ENCODE data around the gene VSIR. TPM values are rescaled to one million over a fixed set of nuclear protein-coding genes. Genes with fewer than 3 reads are reported as not detected.

Gene VSIR
- total and polyA plus RNA-seq, 4 donors, result 32.3 to 244 (median 84.5) TPM

- no peak overlapping the region for H3K27ac ChIP-seq (ENCODE audit: low read depth in 1 of 2, low read length in 1 of 2)
- H3K9ac ChIP-seq (ENCODE audit: insufficient read depth in 1 of 2, low read length in 2 of 2), result no peak overlapping the region
- peaks cover 0 to 8% (median 4%) of the 10 kb centered on the region in 5 donors for H3K4me1 ChIP-seq (ENCODE audit: control insufficient read depth in 5 of 5, insufficient read depth in 5 of 5, low read length in 5 of 5)
- TF ChIP-seq CTCF (IDR thresholded peaks at IDR 0.05; ENCODE audit: control extremely low read depth, extremely low read depth), result no peak
- H3K9me3 ChIP-seq (ENCODE audit: control insufficient read depth in 4 of 4, insufficient read depth in 3 of 4, low read length in 3 of 4), result no peaks in the 10 kb centered on the region
- H3K4me3 ChIP-seq, result no peak overlapping the region
- H3K27me3 ChIP-seq (ENCODE audit: control insufficient read depth in 3 of 3, insufficient read depth in 3 of 3, low read length in 2 of 3), result peaks cover 0 to 4% (median 0%) of the 10 kb centered on the region in 3 donors
- DNase-seq, result no peak
- H3K36me3 ChIP-seq (ENCODE audit: control insufficient read depth in 4 of 4, insufficient read depth in 4 of 4, low read length in 4 of 4), result no peaks in the 10 kb centered on the region
- no peak for ATAC-seq (ENCODE audit: insufficient read depth, low FRiP score)
- 72 to 88% methylated on average over 2 of the region's 2 CpGs for WGBS, 2 donors
Observed at GRCh38 chr10:71705582-71705981, 67.7 kb downstream of the VSIR start.

- Histone ChIP-seq H3K27ac (ENCODE audit: low read depth in 1 of 2, low read length in 1 of 2) (no peak overlapping the region), H3K4me3 (no peak overlapping the region), H3K9me3 (ENCODE audit: control insufficient read depth in 4 of 4, insufficient read depth in 3 of 4, low read length in 3 of 4) (no peaks in the 10 kb centered on the region), H3K36me3 (ENCODE audit: control insufficient read depth in 4 of 4, insufficient read depth in 4 of 4, low read length in 4 of 4) (no peaks in the 10 kb centered on the region), H3K4me1 (ENCODE audit: control insufficient read depth in 5 of 5, insufficient read depth in 5 of 5, low read length in 5 of 5) (peaks cover 0 to 11% (median 4%) of the 10 kb centered on the region in 5 donors), H3K27me3 (ENCODE audit: control insufficient read depth in 3 of 3, insufficient read depth in 3 of 3, low read length in 2 of 3) (peaks cover 0 to 4% (median 0%) of the 10 kb centered on the region in 3 donors), H3K9ac (ENCODE audit: insufficient read depth in 1 of 2, low read length in 2 of 2) (no peak overlapping the region)
- no peak for TF ChIP-seq CTCF (IDR thresholded peaks at IDR 0.05; ENCODE audit: control extremely low read depth, extremely low read depth)
- WGBS, 2 donors, result 95 to 96% methylated on average over 18 of the region's 18 CpGs
- no peak for DNase-seq
- no peak for ATAC-seq (ENCODE audit: insufficient read depth, low FRiP score)
Observed at GRCh38 chr10:71704816-71705215, 68.5 kb downstream of the VSIR start.

GRCh38 chr10:71703577-71703976, 69.7 kb downstream of the VSIR start:
- H3K36me3 ChIP-seq (ENCODE audit: control insufficient read depth in 4 of 4, insufficient read depth in 4 of 4, low read length in 4 of 4), result no peaks in the 10 kb centered on the region
- 88 to 90% methylated on average over 11 of the region's 11 CpGs for WGBS, 2 donors

More at GRCh38 chr10:71703577-71703976, 69.7 kb downstream of the VSIR start:
- ATAC-seq (ENCODE audit: insufficient read depth, low FRiP score) (no peak), DNase-seq (no peak)
- Histone ChIP-seq H3K4me1 (ENCODE audit: control insufficient read depth in 5 of 5, insufficient read depth in 5 of 5, low read length in 5 of 5) (peaks cover 0 to 11% (median 4%) of the 10 kb centered on the region in 5 donors), H3K27ac (ENCODE audit: low read depth in 1 of 2, low read length in 1 of 2) (no peak overlapping the region), H3K27me3 (ENCODE audit: control insufficient read depth in 3 of 3, insufficient read depth in 3 of 3, low read length in 2 of 3) (no peaks in the 10 kb centered on the region), H3K9ac (ENCODE audit: insufficient read depth in 1 of 2, low read length in 2 of 2) (no peak overlapping the region), H3K9me3 (ENCODE audit: control insufficient read depth in 4 of 4, insufficient read depth in 3 of 4, low read length in 3 of 4) (no peaks in the 10 kb centered on the region), H3K4me3 (no peak overlapping the region)
- no peak for TF ChIP-seq CTCF (IDR thresholded peaks at IDR 0.05; ENCODE audit: control extremely low read depth, extremely low read depth)
